ENCODE data around the gene TTC7B.

TTC7B gene

DNA sequence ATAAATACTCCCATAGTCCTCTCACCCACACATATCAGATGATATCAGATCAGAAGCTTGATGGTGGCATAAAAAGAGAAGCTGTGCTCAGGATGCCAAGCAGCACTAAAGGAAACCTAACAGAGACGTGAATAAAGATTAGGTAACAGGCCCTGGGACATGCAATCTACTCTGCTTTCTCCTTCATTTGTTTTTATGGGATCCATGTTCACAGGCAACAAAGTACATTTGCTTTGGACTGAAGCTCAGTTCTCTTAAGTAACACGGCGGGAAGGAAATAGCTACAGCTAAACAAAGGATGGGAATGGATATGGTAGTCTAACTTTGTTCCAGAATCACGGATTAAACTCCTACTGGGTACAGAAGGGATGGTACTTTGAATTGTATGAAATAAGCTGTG lies 119.5 kb downstream of the TTC7B start:
- Histone ChIP-seq H3K4ac (ENCODE audit: low read length) (no peak overlapping the region), H2AK5ac (ENCODE audit: low read depth, low read length) (no peak overlapping the region), H2BK15ac (ENCODE audit: low read length) (no peak overlapping the region), H4K8ac (ENCODE audit: low read depth, low read length) (no peak overlapping the region), H3K23ac (ENCODE audit: low read depth, low read length, poor library complexity) (no peak overlapping the region), H3K4me3 (ENCODE audit: low read length in 2 of 2) (no peak overlapping the region), H3K18ac (ENCODE audit: low read length) (no peak overlapping the region), H3K27ac (replicated peaks; ENCODE audit: low read length) (no peak overlapping the region), H2BK120ac (ENCODE audit: low read depth, low read length) (no peak overlapping the region), H3K9me3 (replicated peaks in 1 of 2; ENCODE audit: control insufficient read depth in 2 of 2, insufficient read depth in 1 of 2, low read depth in 1 of 2, low read length in 2 of 2) (no peaks in the 10 kb centered on the region), H3K36me3 (replicated peaks in 1 of 2; ENCODE audit: control insufficient read depth in 2 of 2, insufficient read depth in 2 of 2, low read length in 2 of 2) (no peaks in the 10 kb centered on the region), H2BK12ac (ENCODE audit: low read length) (no peak overlapping the region), H3K9ac (ENCODE audit: low read depth, low read length, poor library complexity) (no peak overlapping the region), H3K27me3 (ENCODE audit: control insufficient read depth in 3 of 3, insufficient read depth in 3 of 3, low read depth in 1 of 3, low read length in 3 of 3) (no peaks in the 10 kb centered on the region), H2BK5ac (ENCODE audit: low read length) (no peak overlapping the region), H3K4me1 (ENCODE audit: control insufficient read depth in 2 of 2, insufficient read depth in 1 of 2, low read depth in 1 of 2, low read length in 2 of 2) (peaks cover 0 to 20% of the 10 kb centered on the region in 2 donors), H3K4me2 (ENCODE audit: insufficient read depth, low read length, poor library complexity, severe bottlenecking) (no peak overlapping the region), H4K91ac (ENCODE audit: low read depth, low read length, poor library complexity) (no peak overlapping the region), H2AFZ (ENCODE audit: low read length) (no peak overlapping the region), H3K79me1 (ENCODE audit: low read depth, low read length) (no peaks in the 10 kb centered on the region), H3K14ac (ENCODE audit: low read length) (no peak overlapping the region)
- no CpG with 5 or more reads among the region's 4 CpGs for WGBS, 2 donors (ENCODE audit: extremely low coverage in 2 of 2, insufficient read length in 2 of 2, insufficient replicate concordance in 1 of 2)
- no peak for DNase-seq (ENCODE audit: low spot score)

- peaks cover 0 to 20% of the 10 kb centered on the region in 2 donors for H3K4me1 ChIP-seq (ENCODE audit: control insufficient read depth in 2 of 2, insufficient read depth in 1 of 2, low read depth in 1 of 2, low read length in 2 of 2)
- H3K23ac ChIP-seq (ENCODE audit: low read depth, low read length, poor library complexity): no peak overlapping the region
- H4K8ac ChIP-seq (ENCODE audit: low read depth, low read length): no peak overlapping the region
- DNase-seq (ENCODE audit: low spot score): no peak
- H2BK5ac ChIP-seq (ENCODE audit: low read length): no peak overlapping the region
- H2AFZ ChIP-seq (ENCODE audit: low read length): no peak overlapping the region
- H3K4ac ChIP-seq (ENCODE audit: low read length): no peak overlapping the region
- no peak overlapping the region for H2AK5ac ChIP-seq (ENCODE audit: low read depth, low read length)
- no peaks in the 10 kb centered on the region for H3K9me3 ChIP-seq (replicated peaks in 1 of 2; ENCODE audit: control insufficient read depth in 2 of 2, insufficient read depth in 1 of 2, low read depth in 1 of 2, low read length in 2 of 2)
- H3K36me3 ChIP-seq (replicated peaks in 1 of 2; ENCODE audit: control insufficient read depth in 2 of 2, insufficient read depth in 2 of 2, low read length in 2 of 2): no peaks in the 10 kb centered on the region
- H3K79me1 ChIP-seq (ENCODE audit: low read depth, low read length): no peaks in the 10 kb centered on the region
- no peak overlapping the region for H3K18ac ChIP-seq (ENCODE audit: low read length)
- WGBS, 2 donors (ENCODE audit: extremely low coverage in 2 of 2, insufficient read length in 2 of 2, insufficient replicate concordance in 1 of 2): no CpG with 5 or more reads among the region's 12 CpGs
- no peak overlapping the region for H3K14ac ChIP-seq (ENCODE audit: low read length)
- no peak overlapping the region for H2BK120ac ChIP-seq (ENCODE audit: low read depth, low read length)
- H2BK12ac ChIP-seq (ENCODE audit: low read length): no peak overlapping the region
- no peak overlapping the region for H3K9ac ChIP-seq (ENCODE audit: low read depth, low read length, poor library complexity)
- H3K27ac ChIP-seq (replicated peaks; ENCODE audit: low read length): no peak overlapping the region
- H3K27me3 ChIP-seq (ENCODE audit: control insufficient read depth in 3 of 3, insufficient read depth in 3 of 3, low read depth in 1 of 3, low read length in 3 of 3): no peaks in the 10 kb centered on the region
- H3K4me3 ChIP-seq (ENCODE audit: low read length in 2 of 2): no peak overlapping the region
- no peak overlapping the region for H2BK15ac ChIP-seq (ENCODE audit: low read length)
- H4K91ac ChIP-seq (ENCODE audit: low read depth, low read length, poor library complexity): no peak overlapping the region
- H3K4me2 ChIP-seq (ENCODE audit: insufficient read depth, low read length, poor library complexity, severe bottlenecking): no peak overlapping the region
These were observed 120.1 kb downstream of the TTC7B start for GRCh38 chr14:90695997-90696660.

- Histone ChIP-seq H2AFZ (ENCODE audit: low read length) (no peak overlapping the region), H3K4ac (ENCODE audit: low read length) (no peak overlapping the region), H2BK15ac (ENCODE audit: low read length) (no peak overlapping the region), H3K4me3 (ENCODE audit: low read length in 2 of 2) (no peak overlapping the region), H2BK12ac (ENCODE audit: low read length) (no peak overlapping the region), H3K14ac (ENCODE audit: low read length) (no peak overlapping the region), H3K27ac (replicated peaks; ENCODE audit: low read length) (no peak overlapping the region), H3K9me3 (replicated peaks in 1 of 2; ENCODE audit: control insufficient read depth in 2 of 2, insufficient read depth in 1 of 2, low read depth in 1 of 2, low read length in 2 of 2) (no peaks in the 10 kb centered on the region), H3K79me1 (ENCODE audit: low read depth, low read length) (no peaks in the 10 kb centered on the region), H2AK5ac (ENCODE audit: low read depth, low read length) (no peak overlapping the region), H3K4me2 (ENCODE audit: insufficient read depth, low read length, poor library complexity, severe bottlenecking) (no peak overlapping the region), H3K4me1 (ENCODE audit: control insufficient read depth in 2 of 2, insufficient read depth in 1 of 2, low read depth in 1 of 2, low read length in 2 of 2) (peaks cover 0 to 17% of the 10 kb centered on the region in 2 donors), H3K23ac (ENCODE audit: low read depth, low read length, poor library complexity) (no peak overlapping the region), H4K91ac (ENCODE audit: low read depth, low read length, poor library complexity) (no peak overlapping the region), H4K8ac (ENCODE audit: low read depth, low read length) (no peak overlapping the region), H3K36me3 (replicated peaks in 1 of 2; ENCODE audit: control insufficient read depth in 2 of 2, insufficient read depth in 2 of 2, low read length in 2 of 2) (no peaks in the 10 kb centered on the region), H3K18ac (ENCODE audit: low read length) (no peak overlapping the region), H3K9ac (ENCODE audit: low read depth, low read length, poor library complexity) (no peak overlapping the region), H2BK5ac (ENCODE audit: low read length) (no peak overlapping the region), H3K27me3 (ENCODE audit: control insufficient read depth in 3 of 3, insufficient read depth in 3 of 3, low read depth in 1 of 3, low read length in 3 of 3) (no peaks in the 10 kb centered on the region), H2BK120ac (ENCODE audit: low read depth, low read length) (no peak overlapping the region)
- WGBS, 2 donors (ENCODE audit: extremely low coverage in 2 of 2, insufficient read length in 2 of 2, insufficient replicate concordance in 1 of 2): no CpG with 5 or more reads among the region's 3 CpGs
- no peak for DNase-seq (ENCODE audit: low spot score)
These were observed 122.8 kb downstream of the TTC7B start for GRCh38 chr14:90693413-90693812.

- Histone ChIP-seq H2AK5ac (ENCODE audit: low read depth, low read length) (no peak overlapping the region), H2BK5ac (ENCODE audit: low read length) (no peak overlapping the region), H3K18ac (ENCODE audit: low read length) (no peak overlapping the region), H3K9me3 (replicated peaks in 1 of 2; ENCODE audit: control insufficient read depth in 2 of 2, insufficient read depth in 1 of 2, low read depth in 1 of 2, low read length in 2 of 2) (no peaks in the 10 kb centered on the region), H3K4me1 (ENCODE audit: control insufficient read depth in 2 of 2, insufficient read depth in 1 of 2, low read depth in 1 of 2, low read length in 2 of 2) (peaks cover 0 to 11% of the 10 kb centered on the region in 2 donors), H3K27ac (replicated peaks; ENCODE audit: low read length) (no peak overlapping the region), H3K14ac (ENCODE audit: low read length) (no peak overlapping the region), H3K4me2 (ENCODE audit: insufficient read depth, low read length, poor library complexity, severe bottlenecking) (no peak overlapping the region), H2BK120ac (ENCODE audit: low read depth, low read length) (no peak overlapping the region), H4K8ac (ENCODE audit: low read depth, low read length) (no peak overlapping the region), H4K91ac (ENCODE audit: low read depth, low read length, poor library complexity) (no peak overlapping the region), H3K4ac (ENCODE audit: low read length) (no peak overlapping the region), H3K23ac (ENCODE audit: low read depth, low read length, poor library complexity) (no peak overlapping the region), H3K4me3 (ENCODE audit: low read length in 2 of 2) (no peak overlapping the region), H3K79me1 (ENCODE audit: low read depth, low read length) (no peaks in the 10 kb centered on the region), H3K27me3 (ENCODE audit: control insufficient read depth in 3 of 3, insufficient read depth in 3 of 3, low read depth in 1 of 3, low read length in 3 of 3) (no peaks in the 10 kb centered on the region), H2BK15ac (ENCODE audit: low read length) (no peak overlapping the region), H2AFZ (ENCODE audit: low read length) (no peak overlapping the region), H3K9ac (ENCODE audit: low read depth, low read length, poor library complexity) (no peak overlapping the region), H3K36me3 (replicated peaks in 1 of 2; ENCODE audit: control insufficient read depth in 2 of 2, insufficient read depth in 2 of 2, low read length in 2 of 2) (peaks cover 0 to 2% of the 10 kb centered on the region in 2 donors), H2BK12ac (ENCODE audit: low read length) (no peak overlapping the region)
- no CpG with 5 or more reads among the region's 1 CpG for WGBS, 2 donors (ENCODE audit: extremely low coverage in 2 of 2, insufficient read length in 2 of 2, insufficient replicate concordance in 1 of 2)
- DNase-seq (ENCODE audit: low spot score): no peak
These were observed 123.4 kb downstream of the TTC7B start for GRCh38 chr14:90692826-90693225.
